OCI-LY3 (cell line): ENCODE results near the gene ZFP62.
"Not testable (repeated sequence)": the region's sequence is repeated elsewhere in the genome, so short reads cannot be mapped to it uniquely, and the experiment has no call there.

ENCODE experiments used
- H2AFZ ChIP-seq: fragments of 200-600, 300-600 bp; shearing (Covaris generic); 2 replicates; pipeline ENCODE4 v1.6.0; 2014; ENCODE audit warnings: antibody characterized with exemption, low read depth, low read length
- H3K27ac ChIP-seq: fragments of 200-600, 300-600 bp; sonication (generic); 2 replicates; pipeline ENCODE4 v1.5.1; 2014; ENCODE audit warnings: mild to moderate bottlenecking, low read length, moderate library complexity, mixed read lengths
- H3K27me3 ChIP-seq: fragments of 200-600, 300-600 bp; sonication (generic); 2 replicates; pipeline ENCODE4 v1.6.1; 2014; ENCODE audit warnings: low read depth, low read length, mixed read lengths
- H3K36me3 ChIP-seq: fragments of 200-600, 300-600 bp; sonication (generic); replicated peaks from 2 replicates; pipeline ENCODE3; 2014; ENCODE audit warnings: low read depth, low read length, mixed read lengths
- H3K4me1 ChIP-seq: fragments of 300-600, 200-600 bp; sonication (generic); 2 replicates; pipeline ENCODE4 v1.6.1; 2014; ENCODE audit warnings: low read length, mixed read lengths
- H3K4me2 ChIP-seq: fragments of 200-600, 300-600 bp; sonication (generic); 2 replicates; pipeline ENCODE4 v1.6.1; 2014; ENCODE audit warnings: low read length, mixed read lengths
- H3K4me3 ChIP-seq: fragments of 300-600, 200-600 bp; sonication (generic); 2 replicates; pipeline ENCODE4 v1.5.1; 2014; ENCODE audit warnings: antibody characterized with exemption, mild to moderate bottlenecking, low read length, moderate library complexity
- H3K79me2 ChIP-seq: fragments of 300-600, 200-600 bp; shearing (Covaris generic); 2 replicates; pipeline ENCODE4 v1.6.1; 2014; ENCODE audit warnings: mild to moderate bottlenecking, low read length, mixed read lengths
- H3K9ac ChIP-seq: fragments of 300-600, 200-600 bp; shearing (Covaris generic); 2 replicates; pipeline ENCODE4 v1.6.0; 2014; ENCODE audit warnings: mild to moderate bottlenecking, low read length, moderate library complexity
- H3K9me3 ChIP-seq: fragments of 200-600, 300-600 bp; shearing (Covaris generic); 2 replicates; pipeline ENCODE4 v1.6.1; 2014; ENCODE audit warnings: low read length, mixed read lengths; ENCODE audit not compliant: insufficient read depth
- H4K20me1 ChIP-seq: fragments of 200-600, 300-600 bp; sonication (generic); 2 replicates; pipeline ENCODE4 v1.6.1; 2016; ENCODE audit warnings: low read length, mixed read lengths; ENCODE audit not compliant: insufficient read depth
- EZH2phosphoT487 ChIP-seq: fragments of 200-600 bp; shearing (Covaris generic); IDR thresholded peaks from 2 replicates; pipeline ENCODE4 v1.6.1; 2018; ENCODE audit warnings: antibody characterized with exemption, mixed run types, low read depth
- TF ChIP-seq, protein P1 (sequence below): fragments of 200-600, 300-600 bp; sonication (generic); IDR thresholded peaks from 2 replicates; pipeline ENCODE4 v1.5.1; 2014; ENCODE audit warnings: antibody characterized with exemption, low read length, low read depth

The ZFP62 gene

DNA sequence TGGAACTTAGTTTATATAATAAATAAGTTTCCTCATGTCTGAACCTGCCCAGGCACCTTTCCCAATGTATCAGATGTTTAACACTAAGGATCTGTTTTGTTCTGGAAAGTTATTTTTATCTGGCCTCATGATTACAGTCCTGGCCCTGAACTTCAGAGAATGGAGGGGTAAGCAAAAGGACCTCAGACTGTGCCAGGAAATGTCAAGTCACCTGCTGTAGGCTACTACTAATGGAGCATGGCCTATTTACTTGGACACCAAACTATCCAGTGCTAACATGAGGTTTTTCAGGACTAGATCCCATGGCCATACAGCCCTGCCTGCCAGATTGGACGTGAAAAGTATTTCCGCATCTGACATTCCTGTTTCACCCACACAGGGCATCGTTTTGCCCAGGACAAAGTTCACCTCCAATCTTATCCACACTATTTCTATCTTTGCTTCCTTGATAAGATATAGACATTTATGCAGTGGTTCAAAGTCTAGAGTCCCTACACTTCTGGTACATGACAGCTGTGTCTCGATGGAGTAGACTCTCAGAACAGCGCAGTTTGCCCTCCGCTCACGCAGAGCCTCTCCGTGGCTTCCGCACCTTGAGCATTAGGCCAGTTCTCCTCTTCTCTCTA, 37.7 kb upstream of the ZFP62 start, which contains the start of gene BTNL8:
TSS of gene BTNL8 (plus strand) at position 539 of the 626 bp plus-strand sequence. CDS start 152 bp downstream, outside the sequence.
- no peaks in the 10 kb centered on the region for H3K36me3 ChIP-seq
- H3K4me3 ChIP-seq = no peak within 1 kb of the TSS
- H4K20me1 ChIP-seq = no peaks in the 10 kb centered on the region
- no peaks in the 10 kb centered on the region for H3K79me2 ChIP-seq
- no peak within 1 kb of the TSS for H3K27ac ChIP-seq
- H3K27me3 ChIP-seq = no peaks in the 10 kb centered on the region
- H3K4me2 ChIP-seq = no peak within 1 kb of the TSS
- TF ChIP-seq, protein P1, sequence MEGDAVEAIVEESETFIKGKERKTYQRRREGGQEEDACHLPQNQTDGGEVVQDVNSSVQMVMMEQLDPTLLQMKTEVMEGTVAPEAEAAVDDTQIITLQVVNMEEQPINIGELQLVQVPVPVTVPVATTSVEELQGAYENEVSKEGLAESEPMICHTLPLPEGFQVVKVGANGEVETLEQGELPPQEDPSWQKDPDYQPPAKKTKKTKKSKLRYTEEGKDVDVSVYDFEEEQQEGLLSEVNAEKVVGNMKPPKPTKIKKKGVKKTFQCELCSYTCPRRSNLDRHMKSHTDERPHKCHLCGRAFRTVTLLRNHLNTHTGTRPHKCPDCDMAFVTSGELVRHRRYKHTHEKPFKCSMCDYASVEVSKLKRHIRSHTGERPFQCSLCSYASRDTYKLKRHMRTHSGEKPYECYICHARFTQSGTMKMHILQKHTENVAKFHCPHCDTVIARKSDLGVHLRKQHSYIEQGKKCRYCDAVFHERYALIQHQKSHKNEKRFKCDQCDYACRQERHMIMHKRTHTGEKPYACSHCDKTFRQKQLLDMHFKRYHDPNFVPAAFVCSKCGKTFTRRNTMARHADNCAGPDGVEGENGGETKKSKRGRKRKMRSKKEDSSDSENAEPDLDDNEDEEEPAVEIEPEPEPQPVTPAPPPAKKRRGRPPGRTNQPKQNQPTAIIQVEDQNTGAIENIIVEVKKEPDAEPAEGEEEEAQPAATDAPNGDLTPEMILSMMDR = no peak
- no peak for TF ChIP-seq EZH2phosphoT487
- no peaks in the 10 kb centered on the region for H3K9me3 ChIP-seq
- H3K9ac ChIP-seq = no peak within 1 kb of the TSS
- no peak within 1 kb of the TSS for H2AFZ ChIP-seq
- no peaks in the 10 kb centered on the region for H3K4me1 ChIP-seq

DNA sequence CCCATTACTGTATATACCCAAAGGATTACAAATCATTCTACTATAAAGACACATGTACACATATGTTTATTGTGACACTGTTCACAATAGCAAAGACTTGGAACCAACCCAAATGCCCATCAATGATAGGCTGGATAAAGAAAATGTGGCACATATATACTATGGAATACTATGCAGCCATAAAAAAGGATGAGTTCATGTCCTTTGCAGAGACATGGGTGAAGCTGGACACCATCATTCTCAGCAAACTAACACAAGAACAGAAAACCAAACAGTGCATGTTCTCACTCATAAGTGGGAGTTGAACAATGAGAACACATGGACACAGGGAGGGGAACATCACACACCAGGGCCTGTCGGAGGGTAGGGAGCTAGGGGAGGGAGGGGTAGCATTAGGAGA, 34.3 kb upstream of the ZFP62 start:
- not testable (repeated sequence) for H3K9me3 ChIP-seq, H2AFZ ChIP-seq

GRCh38 chr5:180889381-180889780, 28.3 kb upstream of the ZFP62 start:
- H4K20me1 ChIP-seq = no peaks in the 10 kb centered on the region
- H3K4me3 ChIP-seq = no peak overlapping the region
- H3K9me3 ChIP-seq = no peaks in the 10 kb centered on the region
- H3K4me2 ChIP-seq = no peak overlapping the region
- H3K27me3 ChIP-seq = no peaks in the 10 kb centered on the region
- no peak overlapping the region for H3K9ac ChIP-seq
- no peaks in the 10 kb centered on the region for H3K79me2 ChIP-seq
- H3K4me1 ChIP-seq = no peaks in the 10 kb centered on the region
- TF ChIP-seq, protein P1 = no peak
- TF ChIP-seq EZH2phosphoT487 = no peak
- H3K36me3 ChIP-seq = no peaks in the 10 kb centered on the region
- H2AFZ ChIP-seq = no peak overlapping the region
- H3K27ac ChIP-seq = no peak overlapping the region

More for the DNA sequence above, 34.3 kb upstream of the ZFP62 start:
- H3K4me1 ChIP-seq, H3K79me2 ChIP-seq, H3K9ac ChIP-seq, H3K4me2 ChIP-seq, H3K27me3 ChIP-seq, H3K4me3 ChIP-seq, H4K20me1 ChIP-seq, H3K27ac ChIP-seq, H3K36me3 ChIP-seq: not testable (repeated sequence)

GRCh38 chr5:180885845-180886529, 24.9 kb upstream of the ZFP62 start:
- not testable (repeated sequence) for H3K4me1 ChIP-seq, H3K27me3 ChIP-seq, H3K27ac ChIP-seq, H3K4me3 ChIP-seq, H3K36me3 ChIP-seq, H3K79me2 ChIP-seq, H3K9ac ChIP-seq, H3K4me2 ChIP-seq, H4K20me1 ChIP-seq, H3K9me3 ChIP-seq, H2AFZ ChIP-seq

DNA sequence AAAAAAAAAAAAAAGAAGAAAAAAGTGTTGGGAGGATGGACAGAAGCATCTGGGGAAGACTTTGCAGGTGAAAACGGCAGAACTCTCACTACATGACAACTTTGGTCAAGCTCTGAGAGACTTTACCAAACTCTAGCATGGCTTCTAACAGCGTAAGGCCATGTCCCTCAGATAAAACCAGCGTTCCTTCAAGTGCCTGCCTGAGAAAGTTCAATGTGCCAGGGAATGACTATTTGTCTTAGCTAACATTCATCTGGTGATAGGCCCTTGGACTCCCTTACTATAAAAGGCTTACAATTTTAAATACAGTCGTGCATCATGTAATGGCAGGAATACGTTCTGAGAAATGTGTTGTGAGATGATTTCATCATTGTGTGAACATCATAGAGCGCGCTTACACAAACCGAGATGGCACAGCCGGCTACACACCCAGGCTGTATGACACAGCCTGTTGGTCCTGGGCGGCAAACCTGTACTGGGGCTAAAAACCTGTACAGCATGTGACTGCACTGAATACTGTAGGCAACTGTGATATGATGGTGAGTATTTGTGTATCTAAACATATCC, 14.9 kb upstream of the ZFP62 start:
- Histone ChIP-seq H3K79me2 (no peaks in the 10 kb centered on the region), H4K20me1 (no peaks in the 10 kb centered on the region), H3K4me2 (no peak overlapping the region), H3K27ac (no peak overlapping the region), H3K9ac (no peak overlapping the region), H3K9me3 (no peaks in the 10 kb centered on the region), H3K4me1 (peaks cover 24% of the 10 kb centered on the region), H3K4me3 (no peak overlapping the region), H3K27me3 (no peaks in the 10 kb centered on the region), H3K36me3 (no peaks in the 10 kb centered on the region), H2AFZ (no peak overlapping the region)
- TF ChIP-seq EZH2phosphoT487 = no peak
- TF ChIP-seq, protein P1 = no peak
